Right lobe of liver (tissue), 4 donors: ENCODE measurements around the gene CMYA5.

Source experiments
- CTCF ChIP-seq, 4 donors: fragments of 200-600 bp in 3 of 4; fragments of 450-650 bp in 1 of 4; IDR thresholded peaks; one replicate each; pipeline versions ENCODE4 v1.5.1 to v1.8.0; 2016 to 2022; ENCODE audit warnings: antibody characterized with exemption in 4 of 4, mild to moderate bottlenecking in 2 of 4
- POLR2A ChIP-seq: fragments of 450-650 bp; IDR thresholded peaks from one replicate; pipeline ENCODE4 v1.6.1; 2017; ENCODE audit warnings: antibody characterized with exemption, mild to moderate bottlenecking
- donor health status: DM: no; HTN: no; CAD: no.
- donor health status: DM: no; HTN: no; CAD: no.
- donor health status: DM: no; HTN: yes; CAD: no.

GRCh38 chr5:79642210-79642609 is 47.4 kb upstream of the CMYA5 start:
- TF ChIP-seq CTCF (IDR thresholded peaks at IDR 0.05) (no peak), POLR2A (no peak)
